Vagina (tissue), 2 donors: ENCODE measurements around the gene TUBE1.

ENCODE experiments used
- POLR2A ChIP-seq, 2 donors: fragments of 450-650 bp; IDR thresholded peaks; one replicate each; pipeline ENCODE4 v1.6.1; 2017; ENCODE audit warnings: antibody characterized with exemption in 2 of 2, mild to moderate bottlenecking in 2 of 2, moderate library complexity in 2 of 2
- POLR2AphosphoS5 ChIP-seq, 2 donors: sonication (generic); formaldehyde crosslinking; IDR thresholded peaks; one replicate each; pipeline ENCODE4 v1.9.0; 2017; ENCODE audit warnings: antibody characterized with exemption in 2 of 2, mild to moderate bottlenecking in 2 of 2, low read depth in 1 of 2; ENCODE audit not compliant: insufficient read depth in 1 of 2
- TF ChIP-seq, protein P1 (sequence below), 3 experiments: fragments of 450-650 bp in 2 of 3; fragments of 200-600 bp in 1 of 3; sonication (generic) in 1 of 3; IDR thresholded peaks; one replicate each; pipeline ENCODE4 v1.5.1; 2017 to 2019; ENCODE audit warnings: antibody characterized with exemption in 3 of 3, mild to moderate bottlenecking in 2 of 3, moderate library complexity in 2 of 3

DNA sequence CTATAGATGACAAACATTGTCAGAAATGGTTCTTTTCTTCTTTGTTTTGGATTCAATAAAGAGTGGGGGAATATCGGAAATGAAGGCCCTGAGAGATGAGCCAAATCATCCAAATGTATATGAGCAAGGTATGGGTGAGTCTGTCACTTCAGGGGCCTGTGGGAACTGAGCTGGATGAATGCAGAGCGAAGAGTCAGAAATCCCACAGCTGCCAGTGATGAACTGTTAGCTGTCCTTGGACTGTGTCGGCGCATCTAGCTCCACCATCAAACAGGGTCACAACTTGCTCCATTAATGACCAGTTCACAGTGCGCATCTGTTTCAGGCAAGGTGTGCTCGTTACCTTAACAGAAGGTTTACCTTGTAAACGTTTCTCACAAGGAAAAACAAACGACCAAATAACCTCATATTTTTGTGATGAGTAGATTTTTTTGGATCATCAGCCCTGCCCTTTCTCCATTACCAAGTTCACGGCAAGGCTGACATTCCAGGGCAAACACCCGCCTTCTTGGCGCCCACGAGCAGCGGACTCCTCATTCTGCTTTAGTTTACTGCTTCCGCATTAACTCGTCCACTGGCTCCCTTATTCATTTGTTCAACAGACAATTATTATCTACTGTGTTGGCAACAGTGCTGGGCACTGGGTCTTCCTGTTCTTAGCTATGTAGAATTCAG, 48.4 kb downstream of the TUBE1 start:
- no peak for TF ChIP-seq POLR2AphosphoS5 (IDR thresholded peaks at IDR 0.05; ENCODE audit: insufficient read depth in 1 of 2, low read depth in 1 of 2)
- TF ChIP-seq POLR2A (IDR thresholded peaks at IDR 0.05) = no peak
- TF ChIP-seq, protein P1, sequence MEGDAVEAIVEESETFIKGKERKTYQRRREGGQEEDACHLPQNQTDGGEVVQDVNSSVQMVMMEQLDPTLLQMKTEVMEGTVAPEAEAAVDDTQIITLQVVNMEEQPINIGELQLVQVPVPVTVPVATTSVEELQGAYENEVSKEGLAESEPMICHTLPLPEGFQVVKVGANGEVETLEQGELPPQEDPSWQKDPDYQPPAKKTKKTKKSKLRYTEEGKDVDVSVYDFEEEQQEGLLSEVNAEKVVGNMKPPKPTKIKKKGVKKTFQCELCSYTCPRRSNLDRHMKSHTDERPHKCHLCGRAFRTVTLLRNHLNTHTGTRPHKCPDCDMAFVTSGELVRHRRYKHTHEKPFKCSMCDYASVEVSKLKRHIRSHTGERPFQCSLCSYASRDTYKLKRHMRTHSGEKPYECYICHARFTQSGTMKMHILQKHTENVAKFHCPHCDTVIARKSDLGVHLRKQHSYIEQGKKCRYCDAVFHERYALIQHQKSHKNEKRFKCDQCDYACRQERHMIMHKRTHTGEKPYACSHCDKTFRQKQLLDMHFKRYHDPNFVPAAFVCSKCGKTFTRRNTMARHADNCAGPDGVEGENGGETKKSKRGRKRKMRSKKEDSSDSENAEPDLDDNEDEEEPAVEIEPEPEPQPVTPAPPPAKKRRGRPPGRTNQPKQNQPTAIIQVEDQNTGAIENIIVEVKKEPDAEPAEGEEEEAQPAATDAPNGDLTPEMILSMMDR (IDR thresholded peaks at IDR 0.05) = no peak
